ENCODE results near the gene CDHR1.
"Not testable (repeated sequence)": the region's sequence is repeated elsewhere in the genome, so short reads cannot be mapped to it uniquely, and the experiment has no call there.

Gene CDHR1

GRCh38 chr10:84194424-84195043, at the start of gene CDHR1:
TSS of gene CDHR1 (plus strand) at chr10:84194537. CDS start at chr10:84194761, 224 bp downstream.
- no peak for FAIRE-seq

GRCh38 chr10:84147347-84147746, 47.0 kb upstream of the CDHR1 start:
- FAIRE-seq = no peak
- TF ChIP-seq CTCF (IDR thresholded peaks at IDR 0.05; ENCODE audit: insufficient read depth, missing control alignments) = no peak
- DNase-seq (ENCODE audit: insufficient read length, low spot score) = no peak

More at GRCh38 chr10:84194424-84195043, at the start of gene CDHR1:
- DNase-seq (ENCODE audit: insufficient read length, low spot score) = peak; percentile 91
- no peak for TF ChIP-seq CTCF (IDR thresholded peaks at IDR 0.05; ENCODE audit: insufficient read depth, missing control alignments)

GRCh38 chr10:84148006-84148597, 46.2 kb upstream of the CDHR1 start:
- TF ChIP-seq CTCF (IDR thresholded peaks at IDR 0.05; ENCODE audit: insufficient read depth, missing control alignments) = peak; percentile 86
- FAIRE-seq; DNase-seq (ENCODE audit: insufficient read length, low spot score): not testable (repeated sequence)

- no peak for FAIRE-seq
- no peak for DNase-seq (ENCODE audit: insufficient read length, low spot score)
- TF ChIP-seq CTCF (IDR thresholded peaks at IDR 0.05; ENCODE audit: insufficient read depth, missing control alignments) = no peak
Measured at GRCh38 chr10:84149854-84150253, 44.5 kb upstream of the CDHR1 start.

GRCh38 chr10:84152769-84153168, 41.6 kb upstream of the CDHR1 start:
- no peak for FAIRE-seq
- TF ChIP-seq CTCF (IDR thresholded peaks at IDR 0.05; ENCODE audit: insufficient read depth, missing control alignments) = no peak

GRCh38 chr10:84155521-84155920, 38.8 kb upstream of the CDHR1 start:
- no peak for DNase-seq (ENCODE audit: insufficient read length, low spot score)
- no peak for TF ChIP-seq CTCF (IDR thresholded peaks at IDR 0.05; ENCODE audit: insufficient read depth, missing control alignments)
- no peak for FAIRE-seq

More at GRCh38 chr10:84152769-84153168, 41.6 kb upstream of the CDHR1 start:
- no peak for DNase-seq (ENCODE audit: insufficient read length, low spot score)

- DNase-seq (ENCODE audit: insufficient read length, low spot score) (no peak), FAIRE-seq (no peak)
- TF ChIP-seq CTCF (IDR thresholded peaks at IDR 0.05; ENCODE audit: insufficient read depth, missing control alignments) = no peak
Measured at GRCh38 chr10:84156009-84156408, 38.3 kb upstream of the CDHR1 start.

All from D721Med (cell line).